Measurements from ENCODE around the gene DMRTB1.

- TF ChIP-seq CTCF (conservative IDR thresholded peaks at IDR 0.05; ENCODE audit: low read depth, low read length) (no peak), EZH2phosphoT487 (IDR thresholded peaks at IDR 0.05; ENCODE audit: borderline replicate concordance, low read length) (no peak)
Observed at GRCh38 chr1:53455364-53455991, 3.7 kb upstream of the DMRTB1 start.

Measured in PC-3 (cell line).